ENCODE results near the gene PPEF1.

- TF ChIP-seq, protein P1, sequence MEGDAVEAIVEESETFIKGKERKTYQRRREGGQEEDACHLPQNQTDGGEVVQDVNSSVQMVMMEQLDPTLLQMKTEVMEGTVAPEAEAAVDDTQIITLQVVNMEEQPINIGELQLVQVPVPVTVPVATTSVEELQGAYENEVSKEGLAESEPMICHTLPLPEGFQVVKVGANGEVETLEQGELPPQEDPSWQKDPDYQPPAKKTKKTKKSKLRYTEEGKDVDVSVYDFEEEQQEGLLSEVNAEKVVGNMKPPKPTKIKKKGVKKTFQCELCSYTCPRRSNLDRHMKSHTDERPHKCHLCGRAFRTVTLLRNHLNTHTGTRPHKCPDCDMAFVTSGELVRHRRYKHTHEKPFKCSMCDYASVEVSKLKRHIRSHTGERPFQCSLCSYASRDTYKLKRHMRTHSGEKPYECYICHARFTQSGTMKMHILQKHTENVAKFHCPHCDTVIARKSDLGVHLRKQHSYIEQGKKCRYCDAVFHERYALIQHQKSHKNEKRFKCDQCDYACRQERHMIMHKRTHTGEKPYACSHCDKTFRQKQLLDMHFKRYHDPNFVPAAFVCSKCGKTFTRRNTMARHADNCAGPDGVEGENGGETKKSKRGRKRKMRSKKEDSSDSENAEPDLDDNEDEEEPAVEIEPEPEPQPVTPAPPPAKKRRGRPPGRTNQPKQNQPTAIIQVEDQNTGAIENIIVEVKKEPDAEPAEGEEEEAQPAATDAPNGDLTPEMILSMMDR (IDR thresholded peaks at IDR 0.05), result no peak
- no peak for TF ChIP-seq POLR2A (IDR thresholded peaks at IDR 0.05)
Measured at GRCh38 chrX:18864390-18864920, 157.0 kb downstream of the PPEF1 start.
